Measurements from ENCODE around the gene VTI1A. TPM values are rescaled to one million over a fixed set of nuclear protein-coding genes. Genes with fewer than 3 reads are reported as not detected.

The VTI1A gene
- total RNA-seq, 2 donors from 2014 or later = 34.1 to 38.6 TPM

- Histone ChIP-seq H3K9me3 (no peaks in the 10 kb centered on the region), H3K27ac (no peak overlapping the region), H3K4me3 (no peak overlapping the region), H3K27me3 (no peaks in the 10 kb centered on the region), H3K36me3 (no peaks in the 10 kb centered on the region), H3K9ac (ENCODE audit: low read depth in 2 of 2, low read length in 2 of 2) (no peak overlapping the region), H3K4me1 (no peaks in the 10 kb centered on the region)
- TF ChIP-seq CTCF (IDR thresholded peaks at IDR 0.05) = no peak
- no peak for DNase-seq
- intact Hi-C loops (cut with DNase I) = no loop called here
These were observed 216.5 kb downstream of the VTI1A start for GRCh38 chr10:112663234-112664125.

GRCh38 chr10:112666094-112666493 lies 219.1 kb downstream of the VTI1A start:
- no peak overlapping the region for H3K27ac ChIP-seq
- H3K9me3 ChIP-seq = no peaks in the 10 kb centered on the region
- no peaks in the 10 kb centered on the region for H3K27me3 ChIP-seq
- DNase-seq = no peak
- no peak overlapping the region for H3K4me3 ChIP-seq
- H3K4me1 ChIP-seq = no peaks in the 10 kb centered on the region
- H3K9ac ChIP-seq (ENCODE audit: low read depth in 2 of 2, low read length in 2 of 2) = no peak overlapping the region
- no peaks in the 10 kb centered on the region for H3K36me3 ChIP-seq
- TF ChIP-seq CTCF (IDR thresholded peaks at IDR 0.05) = no peak
- intact Hi-C loops (cut with DNase I) = no loop called here

- no peak overlapping the region for H3K4me3 ChIP-seq
- no peak for DNase-seq
- H3K27me3 ChIP-seq = no peaks in the 10 kb centered on the region
- TF ChIP-seq CTCF (IDR thresholded peaks at IDR 0.05) = no peak
- no peaks in the 10 kb centered on the region for H3K9me3 ChIP-seq
- no peaks in the 10 kb centered on the region for H3K36me3 ChIP-seq
- H3K27ac ChIP-seq = no peak overlapping the region
- intact Hi-C loops (cut with DNase I) = no loop called here
- no peaks in the 10 kb centered on the region for H3K4me1 ChIP-seq
- no peak overlapping the region for H3K9ac ChIP-seq (ENCODE audit: low read depth in 2 of 2, low read length in 2 of 2)
These were observed 223.0 kb downstream of the VTI1A start for GRCh38 chr10:112669989-112670388.

GRCh38 chr10:112671743-112672142 lies 224.7 kb downstream of the VTI1A start:
- H3K27me3 ChIP-seq = no peaks in the 10 kb centered on the region
- H3K9ac ChIP-seq (ENCODE audit: low read depth in 2 of 2, low read length in 2 of 2) = no peak overlapping the region
- no peaks in the 10 kb centered on the region for H3K36me3 ChIP-seq
- no peak overlapping the region for H3K27ac ChIP-seq
- intact Hi-C loops (cut with DNase I) = no loop called here
- H3K4me1 ChIP-seq = no peaks in the 10 kb centered on the region
- no peak overlapping the region for H3K4me3 ChIP-seq
- no peak for TF ChIP-seq CTCF (IDR thresholded peaks at IDR 0.05)
- no peaks in the 10 kb centered on the region for H3K9me3 ChIP-seq
- no peak for DNase-seq

DNA sequence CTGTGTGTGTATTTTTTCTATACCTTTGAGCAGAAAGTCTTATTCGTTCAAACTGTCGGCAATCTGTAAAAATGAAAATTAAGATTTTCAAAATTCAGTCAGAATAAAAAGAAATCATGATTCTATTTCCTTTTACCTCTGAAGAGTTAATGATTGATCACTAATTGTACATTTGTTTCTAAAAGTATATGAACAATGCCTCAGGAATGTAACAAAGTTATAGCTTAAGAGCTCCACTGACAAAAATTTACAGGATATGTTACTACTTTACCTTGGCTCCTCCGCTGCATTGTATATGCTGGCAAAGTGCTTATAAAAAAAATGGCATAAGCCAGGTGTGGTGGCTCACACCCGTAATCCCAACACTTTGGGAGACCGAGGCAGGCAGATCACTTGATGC lies 225.7 kb downstream of the VTI1A start:
- H3K27me3 ChIP-seq = no peaks in the 10 kb centered on the region
- no peak overlapping the region for H3K4me3 ChIP-seq
- H3K36me3 ChIP-seq = no peaks in the 10 kb centered on the region
- no peak overlapping the region for H3K9ac ChIP-seq (ENCODE audit: low read depth in 2 of 2, low read length in 2 of 2)
- H3K9me3 ChIP-seq = no peaks in the 10 kb centered on the region
- no peaks in the 10 kb centered on the region for H3K4me1 ChIP-seq
- no peak for TF ChIP-seq CTCF (IDR thresholded peaks at IDR 0.05)
- H3K27ac ChIP-seq = no peak overlapping the region
- no peak for DNase-seq
- intact Hi-C loops (cut with DNase I) = no loop called here
